AG04449 (cell line): Measurements from ENCODE around the gene FRAT2.

Experiments used
- CTCF ChIA-PET: fragments of 350-600 bp; formaldehyde crosslinking; extraction: SDS; loops from one replicate; lab custom pipeline; 2021; ENCODE audit warnings: antibody characterized with exemption; lab: Yijun Ruan, JAX
- POLR2A ChIA-PET: fragments of 400-600, 350-600 bp; formaldehyde crosslinking; extraction: SDS; loops from one replicate; lab custom pipeline; 2020; ENCODE audit warnings: antibody characterized with exemption, inconsistent platforms; lab: Yijun Ruan, JAX
- DNase-seq: peaks from one replicate; pipeline ENCODE4 v3.0.0-alpha.2; 2010; ENCODE audit warnings: low read depth, low spot score
- H3K4me3 ChIP-seq: 2 replicates; pipeline ENCODE4 v1.5.1; 2011; ENCODE audit warnings: low read depth, mild to moderate bottlenecking, control low read depth, low read length
- CTCF ChIP-seq: IDR thresholded peaks from one replicate; pipeline ENCODE4 v1.5.1; 2011; ENCODE audit warnings: mild to moderate bottlenecking, moderate library complexity, low read length, control low read depth, inconsistent platforms; ENCODE audit not compliant: insufficient read depth; ENCODE audit errors: missing control alignments

The FRAT2 gene

GRCh38 chr10:97334370-97335175, at the start of gene FRAT2:
Gene FRAT2, minus strand, starts transcription at chr10:97334729. Its CDS starts 157 bp downstream, at chr10:97334572.
- no peak for DNase-seq
- CTCF ChIA-PET: interaction anchor here (1.1 to 5.3 kb wide), 4 partner anchors 11 to 89 kb away, joined by 4 to 58 read pairs (median 31); partner anchors contain the start of gene FRAT1
- peak within 1 kb of the TSS; percentile 75 for H3K4me3 ChIP-seq
- no peak for TF ChIP-seq CTCF
- POLR2A ChIA-PET: interaction anchor here (0.6 kb wide), 1 partner anchor 1013 kb away, joined by 3 read pairs; no protein-coding TSS in a partner anchor

DNA sequence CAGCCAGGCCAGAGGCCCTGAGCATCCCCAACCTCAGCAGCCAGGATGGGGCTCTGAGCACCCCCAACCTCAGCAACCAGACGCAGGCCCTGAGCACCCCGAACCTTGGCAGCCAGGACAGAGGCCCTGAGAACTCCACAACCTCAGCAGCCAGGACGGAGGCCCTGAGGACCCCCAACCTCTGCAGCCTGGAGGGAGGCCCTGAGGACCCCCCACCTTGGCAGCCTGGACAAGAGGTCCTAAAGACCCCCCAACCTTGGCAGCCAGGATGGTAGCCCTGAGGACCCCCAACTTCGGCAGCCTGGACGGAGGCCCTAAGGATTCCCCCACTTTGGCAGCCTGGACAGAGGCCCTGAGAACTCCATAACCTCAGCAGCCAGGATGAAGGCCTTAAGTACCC, 49.6 kb upstream of the FRAT2 start:
- CTCF ChIA-PET: no interaction called here
- no peak for DNase-seq
- TF ChIP-seq CTCF: no peak
- H3K4me3 ChIP-seq: no peak overlapping the region
- POLR2A ChIA-PET: no interaction called here

GRCh38 chr10:97383159-97383558, 48.6 kb upstream of the FRAT2 start:
- TF ChIP-seq CTCF: no peak
- POLR2A ChIA-PET: no interaction called here
- CTCF ChIA-PET: no interaction called here
- H3K4me3 ChIP-seq: no peak overlapping the region
- DNase-seq: no peak

GRCh38 chr10:97381626-97382025, 47.1 kb upstream of the FRAT2 start:
- POLR2A ChIA-PET: no interaction called here
- no peak for TF ChIP-seq CTCF

DNA sequence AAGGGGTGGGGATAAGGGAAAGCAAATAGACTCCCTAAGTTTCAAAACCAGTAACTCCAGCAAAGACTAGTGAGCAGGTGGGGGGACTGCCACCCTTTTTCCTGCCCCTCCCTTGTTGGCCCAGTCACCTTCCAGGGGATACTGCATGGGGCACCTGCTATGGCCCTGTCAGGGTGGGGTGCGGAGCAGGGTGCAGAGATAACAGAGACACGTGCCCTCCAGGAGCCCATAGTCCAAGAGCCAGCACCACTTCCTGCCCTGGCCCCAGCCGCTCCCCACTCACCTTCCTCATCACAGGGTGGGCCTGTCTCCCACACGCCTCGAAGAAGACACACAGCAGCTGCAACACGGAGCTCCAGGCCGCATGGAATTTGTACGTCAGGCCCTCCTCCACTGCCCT, 46.0 kb upstream of the FRAT2 start:
- no peak for DNase-seq
- TF ChIP-seq CTCF: no peak
- ChIA-PET CTCF (interaction anchor here (0.6 kb wide), 1 partner anchor 232 kb away, joined by 3 read pairs; no protein-coding TSS in a partner anchor), POLR2A (no interaction called here)
- H3K4me3 ChIP-seq: no peak overlapping the region

More at GRCh38 chr10:97381626-97382025, 47.1 kb upstream of the FRAT2 start:
- no peak for DNase-seq
- H3K4me3 ChIP-seq: no peak overlapping the region
- CTCF ChIA-PET: no interaction called here
